CD4-positive, alpha-beta memory T cell (primary cell): Measurements from ENCODE around the gene HLA-DOA. TPM values are rescaled to one million over a fixed set of nuclear protein-coding genes. Genes with fewer than 3 reads are reported as not detected.

ENCODE experiments used
- CTCF ChIA-PET: fragments of 350-600 bp; sonication (Branson Sonifier 250); formaldehyde crosslinking; loops from one replicate; lab custom pipeline; 2021; ENCODE audit warnings: inconsistent platforms; ENCODE audit not compliant: partially characterized antibody; lab: Charles Lee
- POLR2A ChIA-PET: fragments of 350-600 bp; sonication (Branson Sonifier 250); formaldehyde crosslinking; loops from one replicate; lab custom pipeline; 2021; ENCODE audit not compliant: partially characterized antibody; lab: Charles Lee
- DNase-seq, 5 donors: peaks; one replicate each; pipeline versions ENCODE4 v3.0.0 to v3.0.0-alpha.2; 2020 to 2022; ENCODE audit warnings: mixed read lengths in 1 of 5
- H3K27ac ChIP-seq: one replicate; pipeline ENCODE4 v1.7.0; 2013; ENCODE audit warnings: low read depth, low read length
- H3K27me3 ChIP-seq: 2 replicates; pipeline ENCODE4 v1.7.0; 2013; ENCODE audit warnings: mild to moderate bottlenecking, low read length, moderate library complexity; ENCODE audit not compliant: insufficient read depth
- H3K36me3 ChIP-seq: 2 replicates; pipeline ENCODE4 v1.7.0; 2013; ENCODE audit warnings: mild to moderate bottlenecking, low read length, moderate library complexity; ENCODE audit not compliant: insufficient read depth
- H3K4me1 ChIP-seq: 2 replicates; pipeline ENCODE4 v1.7.0; 2013; ENCODE audit warnings: mild to moderate bottlenecking, low read length, moderate library complexity; ENCODE audit not compliant: insufficient read depth
- H3K4me3 ChIP-seq, 2 donors: one replicate each; pipeline ENCODE4 v1.7.0; 2013; ENCODE audit warnings: low read length in 2 of 2, mild to moderate bottlenecking in 1 of 2
- H3K9me3 ChIP-seq, 2 donors: one replicate each; pipeline ENCODE4 v1.7.0; 2013; ENCODE audit warnings: low read length in 2 of 2, control low read depth in 1 of 2; ENCODE audit not compliant: control insufficient read depth in 1 of 2
- H3K27ac Mint-ChIP-seq, 7 donors: one replicate each; pipeline ENCODE4 v1.8.0; 2020 to 2021; ENCODE audit warnings: mixed read lengths in 7 of 7, mild to moderate bottlenecking in 6 of 7, inconsistent platforms in 3 of 7, moderate library complexity in 3 of 7
- H3K27me3 Mint-ChIP-seq, 2 donors: one replicate each; pipeline ENCODE4 v1.8.0; 2020 to 2021; ENCODE audit warnings: mixed read lengths in 2 of 2
- H3K36me3 Mint-ChIP-seq, 2 donors: one replicate each; pipeline ENCODE4 v1.8.0; 2020 to 2021; ENCODE audit warnings: mixed read lengths in 2 of 2, inconsistent platforms in 1 of 2, mild to moderate bottlenecking in 1 of 2
- H3K4me1 Mint-ChIP-seq, 4 donors: one replicate each; pipeline ENCODE4 v1.8.0; 2020 to 2021; ENCODE audit warnings: mixed read lengths in 4 of 4, mild to moderate bottlenecking in 1 of 4
- H3K4me3 Mint-ChIP-seq, 8 donors: one replicate each; pipeline ENCODE4 v1.8.0; 2020 to 2021; ENCODE audit warnings: mixed read lengths in 8 of 8, mild to moderate bottlenecking in 7 of 8, moderate library complexity in 6 of 8, inconsistent platforms in 3 of 8
- H3K9me3 Mint-ChIP-seq, 8 donors: one replicate each; pipeline ENCODE4 v1.8.0; 2020 to 2021; ENCODE audit warnings: mixed read lengths in 8 of 8, mild to moderate bottlenecking in 5 of 8, inconsistent platforms in 3 of 8, moderate library complexity in 1 of 8
- intact Hi-C: fragments of 100-400 bp; cut with micrococcal nuclease; formaldehyde crosslinking; loops from one replicate; pipeline ENCODE4 v1.15.1; 2023
- polyA plus RNA-seq, 2 donors: library from polyadenylated mRNA; unstranded; fragments of 300-500 nt; fragmentation: Illumina TruSeq; gene quantifications; one replicate each; pipeline ENCODE4 v1.2.3, GENCODE V29; 2021
- total RNA-seq, 2 experiments: library from RNA; stranded (reverse); gene quantifications; one replicate each; pipeline ENCODE4 v1.2.3, GENCODE V29; 2021

Gene HLA-DOA
- total and polyA plus RNA-seq, 4 experiments from 2014 or later, result 0.69 to 1.8 (median 1.4) TPM; not detected in 1

DNA sequence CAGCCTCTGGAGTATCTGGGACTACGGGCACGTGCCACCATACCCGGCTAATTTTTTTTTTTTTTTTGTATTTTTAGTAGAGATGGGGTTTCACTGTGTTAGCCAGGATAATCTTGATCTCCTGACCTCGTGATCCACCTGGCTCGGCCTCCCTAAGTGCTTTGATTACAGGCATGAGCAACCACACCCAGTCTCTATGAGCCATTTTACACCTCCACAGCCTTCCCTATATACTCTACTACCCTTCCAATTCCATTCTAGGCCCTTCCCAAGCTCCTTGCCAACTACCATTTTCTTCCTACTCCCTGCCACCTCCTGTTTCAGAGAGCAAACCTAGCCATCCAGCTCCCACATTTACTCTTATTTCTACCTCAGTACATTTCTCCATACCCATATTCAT lies 48.8 kb downstream of the HLA-DOA start:
- no peaks in the 10 kb centered on the region for H3K9me3 Mint-ChIP-seq
- peaks cover 0 to 16% of the 10 kb centered on the region in 2 donors for H3K36me3 Mint-ChIP-seq
- intact Hi-C loops, result no loop called here
- H3K4me1 Mint-ChIP-seq, result peaks cover 29 to 41% (median 35%) of the 10 kb centered on the region in 4 donors
- H3K4me3 ChIP-seq, result no peak overlapping the region
- ChIA-PET CTCF (interaction anchor here (2.3 to 9.5 kb wide), 2 partner anchors 11 to 27 kb away, joined by 6 to 102 read pairs; no protein-coding TSS in a partner anchor), POLR2A (interaction anchor here (3.7 to 16.9 kb wide), 2 partner anchors 18 to 116 kb away, joined by 12 to 615 read pairs; partner anchors contain the start of gene PSMB8)
- peaks cover 40% of the 10 kb centered on the region for H3K4me1 ChIP-seq
- no peaks in the 10 kb centered on the region for H3K9me3 ChIP-seq
- no peak overlapping the region for H3K4me3 Mint-ChIP-seq
- DNase-seq, result no peak
- H3K27me3 ChIP-seq, result no peaks in the 10 kb centered on the region
- peak overlapping the region in 1 of 7 donors; percentile 38 for H3K27ac Mint-ChIP-seq
- no peaks in the 10 kb centered on the region for H3K27me3 Mint-ChIP-seq
- H3K36me3 ChIP-seq, result no peaks in the 10 kb centered on the region
- no peak overlapping the region for H3K27ac ChIP-seq

- intact Hi-C loops, result no loop called here
Observed at GRCh38 chr6:32956176-32956575, 53.2 kb downstream of the HLA-DOA start.

DNA sequence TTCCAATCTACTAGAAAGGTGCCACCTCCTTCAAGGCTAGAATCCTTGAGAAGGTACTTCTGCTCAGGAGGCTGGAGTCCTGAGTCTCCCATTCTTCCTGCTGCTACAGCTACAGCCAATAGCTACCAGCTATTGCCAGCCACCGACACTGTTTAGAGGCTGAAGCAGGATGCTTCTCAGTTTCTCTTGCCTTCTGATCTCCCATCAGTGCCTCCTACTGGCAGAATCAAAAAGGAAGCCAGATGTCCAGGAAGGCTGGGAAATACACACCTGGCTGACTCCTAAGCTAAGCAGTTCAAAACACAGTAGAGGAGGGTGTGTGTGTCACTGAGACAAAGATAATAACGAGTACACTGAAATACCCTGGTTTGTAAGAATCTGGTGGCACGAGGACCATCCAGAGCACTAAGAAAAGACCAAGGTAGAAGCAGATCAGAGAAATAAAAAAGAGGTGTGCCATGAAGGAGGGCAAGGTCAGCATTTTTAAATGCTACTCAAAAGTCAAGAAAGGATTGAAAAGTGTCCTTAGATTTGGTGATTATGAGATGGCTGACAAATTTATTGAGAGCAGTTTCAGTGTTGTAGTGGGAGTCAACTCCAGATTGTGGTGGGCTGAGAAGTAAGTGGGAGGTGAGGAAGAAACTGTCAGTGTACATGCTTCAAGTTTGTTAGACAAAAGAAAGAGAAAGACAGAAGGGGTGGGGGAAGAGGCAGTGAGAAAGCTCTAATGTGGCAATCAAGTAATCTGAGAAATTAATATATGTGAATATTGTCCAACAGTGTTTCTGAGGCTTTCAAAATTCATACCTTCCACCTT lies 54.2 kb downstream of the HLA-DOA start:
- H3K27ac ChIP-seq, result no peak overlapping the region

More at GRCh38 chr6:32956176-32956575, 53.2 kb downstream of the HLA-DOA start:
- Histone ChIP-seq H3K4me1 (peaks cover 28% of the 10 kb centered on the region), H3K27me3 (no peaks in the 10 kb centered on the region), H3K9me3 (no peaks in the 10 kb centered on the region), H3K27ac (no peak overlapping the region), H3K4me3 (no peak overlapping the region), H3K36me3 (no peaks in the 10 kb centered on the region)
- peak overlapping the region in 2 of 7 donors; percentile 77 to 86 for H3K27ac Mint-ChIP-seq
- CTCF ChIA-PET, result interaction anchor here (0.7 to 13.5 kb wide), 5 partner anchors 16 to 150 kb away, joined by 5 to 567 read pairs (median 235); partner anchors contain the start of genes BRD2 and HLA-DMB
- peaks cover 0 to 5% of the 10 kb centered on the region in 2 donors for H3K36me3 Mint-ChIP-seq
- H3K4me1 Mint-ChIP-seq, result peaks cover 26 to 42% (median 35%) of the 10 kb centered on the region in 4 donors
- H3K4me3 Mint-ChIP-seq, result no peak overlapping the region
- no peaks in the 10 kb centered on the region for H3K9me3 Mint-ChIP-seq
- POLR2A ChIA-PET, result interaction anchor here (4.4 to 11.1 kb wide), 2 partner anchors 18 to 22 kb away, joined by 27 to 607 read pairs; partner anchors contain the start of gene BRD2
- H3K27me3 Mint-ChIP-seq, result no peaks in the 10 kb centered on the region
- DNase-seq, result no peak

GRCh38 chr6:32954267-32954666 lies 55.1 kb downstream of the HLA-DOA start:
- Mint-ChIP-seq H3K36me3 (peaks cover 0 to 5% of the 10 kb centered on the region in 2 donors), H3K27ac (peak overlapping the region in 2 of 7 donors; percentile 38 to 55), H3K9me3 (no peaks in the 10 kb centered on the region), H3K4me3 (no peak overlapping the region), H3K4me1 (peaks cover 24 to 42% (median 34%) of the 10 kb centered on the region in 4 donors), H3K27me3 (no peaks in the 10 kb centered on the region)
- Histone ChIP-seq H3K27me3 (no peaks in the 10 kb centered on the region), H3K9me3 (no peaks in the 10 kb centered on the region), H3K36me3 (no peaks in the 10 kb centered on the region), H3K4me1 (peaks cover 27% of the 10 kb centered on the region), H3K4me3 (no peak overlapping the region), H3K27ac (no peak overlapping the region)
- intact Hi-C loops, result no loop called here
- ChIA-PET CTCF (interaction anchor here (0.6 to 13.5 kb wide), 20 partner anchors 17 to 1762 kb away, joined by 3 to 567 read pairs (median 8); partner anchors contain the start of genes BRD2, HLA-DMB and TAP2), POLR2A (interaction anchor here (1.0 to 11.1 kb wide), 6 partner anchors 12 to 115 kb away, joined by 3 to 607 read pairs (median 20); partner anchors contain the start of genes BRD2, HLA-DMB and PSMB8)
- DNase-seq, result no peak

More for the DNA sequence above, 54.2 kb downstream of the HLA-DOA start:
- Histone ChIP-seq H3K36me3 (no peaks in the 10 kb centered on the region), H3K9me3 (no peaks in the 10 kb centered on the region), H3K4me3 (no peak overlapping the region), H3K27me3 (no peaks in the 10 kb centered on the region), H3K4me1 (peaks cover 27% of the 10 kb centered on the region)
- no peaks in the 10 kb centered on the region for H3K9me3 Mint-ChIP-seq
- POLR2A ChIA-PET, result interaction anchor here (1.0 to 11.1 kb wide), 5 partner anchors 13 to 116 kb away, joined by 3 to 607 read pairs (median 27); partner anchors contain the start of genes BRD2 and HLA-DMB
- H3K27ac Mint-ChIP-seq, result peak overlapping the region in 3 of 7 donors; percentile 17 to 31 (median 18)
- H3K4me1 Mint-ChIP-seq, result peaks cover 24 to 38% (median 32%) of the 10 kb centered on the region in 4 donors
- DNase-seq, result peak in 4 of 5 donors; percentile 32 to 43 (median 37)
- no peak overlapping the region for H3K4me3 Mint-ChIP-seq
- CTCF ChIA-PET, result interaction anchor here (0.6 to 13.5 kb wide), 14 partner anchors 17 to 542 kb away, joined by 3 to 567 read pairs (median 6); partner anchors contain the start of genes BRD2 and HLA-DMB
- peaks cover 0 to 5% of the 10 kb centered on the region in 2 donors for H3K36me3 Mint-ChIP-seq
- intact Hi-C loops, result no loop called here
- no peaks in the 10 kb centered on the region for H3K27me3 Mint-ChIP-seq

Other genes with a start within 250 kb of the HLA-DOA start
- not detected for gene HLA-DQB2, start 246.1 kb downstream of the HLA-DOA start, total RNA-seq
- gene HLA-DQB2, start 246.1 kb downstream of the HLA-DOA start, polyA plus RNA-seq, result 1 to 10 TPM in 1 of 2 donors, not detected in 1; 2.9 TPM
- gene HLA-DOB, start 192.6 kb downstream of the HLA-DOA start, total RNA-seq, result 1 to 10 TPM in 1 of 2 experiments, under 1 TPM in 1; 0.61 to 1.1 TPM
- gene HLA-DOB, start 192.6 kb downstream of the HLA-DOA start, polyA plus RNA-seq, result 1 to 10 TPM in 1 of 2 donors, under 1 TPM in 1; 0.22 to 2.8 TPM
- 100 to 1,000 TPM; 106 to 112 TPM for gene TAP2, start 170.9 kb downstream of the HLA-DOA start, total RNA-seq
- gene TAP2, start 170.9 kb downstream of the HLA-DOA start, polyA plus RNA-seq, result 10 to 100 TPM; 11.0 to 16.5 TPM
- gene PSMB8, start 165.5 kb downstream of the HLA-DOA start, total RNA-seq, result 100 to 1,000 TPM; 134 to 138 TPM
- gene PSMB8, start 165.5 kb downstream of the HLA-DOA start, polyA plus RNA-seq, result 100 to 1,000 TPM; 363 to 426 TPM
- 100 to 1,000 TPM; 136 to 141 TPM for gene TAP1, start 155.9 kb downstream of the HLA-DOA start, total RNA-seq
- 100 to 1,000 TPM; 300 to 324 TPM for gene TAP1, start 155.9 kb downstream of the HLA-DOA start, polyA plus RNA-seq
- gene PSMB9, start 155.4 kb downstream of the HLA-DOA start, total RNA-seq, result 100 to 1,000 TPM; 141 to 144 TPM
- 100 to 1,000 TPM; 501 to 763 TPM for gene PSMB9, start 155.4 kb downstream of the HLA-DOA start, polyA plus RNA-seq
- gene HLA-DMB, start 68.6 kb downstream of the HLA-DOA start, total RNA-seq, result 1 to 10 TPM; 7.9 to 8.1 TPM
- 10 to 100 TPM in 1 of 2 donors, 1 to 10 TPM in 1; 7.6 to 15.5 TPM for gene HLA-DMB, start 68.6 kb downstream of the HLA-DOA start, polyA plus RNA-seq
- 10 to 100 TPM in 1 of 2 experiments, 1 to 10 TPM in 1; 8.5 to 10.2 TPM for gene HLA-DMA, start 56.5 kb downstream of the HLA-DOA start, total RNA-seq
- 10 to 100 TPM in 1 of 2 donors, 1 to 10 TPM in 1; 8.1 to 26.0 TPM for gene HLA-DMA, start 56.5 kb downstream of the HLA-DOA start, polyA plus RNA-seq
- gene BRD2, start 41.0 kb downstream of the HLA-DOA start, total RNA-seq, result 100 to 1,000 TPM; 375 to 378 TPM
- gene BRD2, start 41.0 kb downstream of the HLA-DOA start, polyA plus RNA-seq, result 10 to 100 TPM; 13.7 to 87.8 TPM
- gene HLA-DPA1, start 64.1 kb upstream of the HLA-DOA start, total RNA-seq, result 10 to 100 TPM; 17.0 to 18.2 TPM
- 10 to 100 TPM; 40.0 to 41.6 TPM for gene HLA-DPA1, start 64.1 kb upstream of the HLA-DOA start, polyA plus RNA-seq
- gene HLA-DPB1, start 66.4 kb upstream of the HLA-DOA start, total RNA-seq, result 10 to 100 TPM; 14.5 to 17.2 TPM
- gene HLA-DPB1, start 66.4 kb upstream of the HLA-DOA start, polyA plus RNA-seq, result 10 to 100 TPM; 50.5 to 76.9 TPM
- 1 to 10 TPM; 1.2 to 1.6 TPM for gene COL11A2, start 182.9 kb upstream of the HLA-DOA start, total RNA-seq
- under 1 TPM; 0.40 to 0.49 TPM for gene COL11A2, start 182.9 kb upstream of the HLA-DOA start, polyA plus RNA-seq
- gene RXRB, start 191.1 kb upstream of the HLA-DOA start, total RNA-seq, result 10 to 100 TPM; 89.2 to 94.3 TPM
- 10 to 100 TPM in 1 of 2 donors, 1 to 10 TPM in 1; 5.6 to 11.5 TPM for gene RXRB, start 191.1 kb upstream of the HLA-DOA start, polyA plus RNA-seq
- 10 to 100 TPM; 40.8 to 40.9 TPM for gene SLC39A7, start 191.3 kb upstream of the HLA-DOA start, total RNA-seq
- 10 to 100 TPM; 22.9 to 23.1 TPM for gene SLC39A7, start 191.3 kb upstream of the HLA-DOA start, polyA plus RNA-seq
- gene HSD17B8, start 195.1 kb upstream of the HLA-DOA start, total RNA-seq, result 10 to 100 TPM; 20.2 to 22.3 TPM
- 10 to 100 TPM; 57.4 to 77.3 TPM for gene HSD17B8, start 195.1 kb upstream of the HLA-DOA start, polyA plus RNA-seq
- 10 to 100 TPM; 36.8 to 38.4 TPM for gene RING1, start 198.9 kb upstream of the HLA-DOA start, total RNA-seq
- gene RING1, start 198.9 kb upstream of the HLA-DOA start, polyA plus RNA-seq, result 1 to 10 TPM; 3.4 to 7.8 TPM